Breast epithelium (tissue), 3 donors: ENCODE results near the gene RAB7A.

Experiments
- CTCF ChIP-seq, 3 donors: fragments of 450-650 bp; IDR thresholded peaks; one replicate each; pipeline ENCODE4 v1.5.1; 2016 to 2017; ENCODE audit warnings: antibody characterized with exemption in 3 of 3, mild to moderate bottlenecking in 3 of 3, moderate library complexity in 3 of 3
- POLR2A ChIP-seq: fragments of 450-650 bp; IDR thresholded peaks from one replicate; pipeline ENCODE4 v1.6.1; 2016; ENCODE audit warnings: antibody characterized with exemption, mild to moderate bottlenecking, moderate library complexity
- POLR2AphosphoS5 ChIP-seq, 3 donors: sonication (generic); formaldehyde crosslinking; IDR thresholded peaks; one replicate each; pipeline ENCODE4 v1.6.1; 2017; ENCODE audit warnings: antibody characterized with exemption in 3 of 3

GRCh38 chr3:128850544-128850943 is 124.6 kb downstream of the RAB7A start:
- TF ChIP-seq CTCF (IDR thresholded peaks at IDR 0.05) (no peak), POLR2AphosphoS5 (IDR thresholded peaks at IDR 0.05) (no peak), POLR2A (no peak)
